ENCODE results near the gene KIAA0930.

KIAA0930 gene

GRCh38 chr22:45157907-45158306 lies 82.8 kb downstream of the KIAA0930 start:
- H3K79me2 ChIP-seq (ENCODE audit: insufficient read depth, low read length), result peaks cover 20% of the 10 kb centered on the region
- H4K20me1 ChIP-seq (ENCODE audit: insufficient read depth, low read length), result no peaks in the 10 kb centered on the region
- H3K27ac ChIP-seq (ENCODE audit: low read depth, low read length, poor library complexity, severe bottlenecking), result no peak overlapping the region
- H3K4me3 ChIP-seq (ENCODE audit: low read depth, low read length, poor library complexity, severe bottlenecking), result no peak overlapping the region
- no peak overlapping the region for H3K4me2 ChIP-seq (ENCODE audit: low read length)
- H3F3A ChIP-seq (ENCODE audit: insufficient read depth, low read length), result no peaks in the 10 kb centered on the region
- H3K9ac ChIP-seq (ENCODE audit: low read length), result no peak overlapping the region
- no peak for TF ChIP-seq CTCF (IDR thresholded peaks at IDR 0.05; ENCODE audit: low read length)
- TF ChIP-seq EZH2 (IDR thresholded peaks at IDR 0.05; ENCODE audit: borderline replicate concordance, low read length), result no peak
- peaks cover 16% of the 10 kb centered on the region; the same call in 1 of the 2 replicates for H3K36me3 ChIP-seq (ENCODE audit: insufficient read depth, low read length)
- H3K9me3 ChIP-seq (ENCODE audit: low read length), result no peaks in the 10 kb centered on the region
- peaks cover 28% of the 10 kb centered on the region for H3K4me1 ChIP-seq (ENCODE audit: insufficient read depth, low read length, severe bottlenecking)
- H3K9me2 ChIP-seq (ENCODE audit: low read depth, low read length), result no peaks in the 10 kb centered on the region
- no peaks in the 10 kb centered on the region for H3K27me3 ChIP-seq (ENCODE audit: insufficient read depth, low read length)
- no peak overlapping the region for H2AFZ ChIP-seq (ENCODE audit: low read length)

- Histone ChIP-seq H3K4me3 (ENCODE audit: low read depth, low read length, poor library complexity, severe bottlenecking) (no peak overlapping the region), H3K9me2 (ENCODE audit: low read depth, low read length) (no peaks in the 10 kb centered on the region), H4K20me1 (ENCODE audit: insufficient read depth, low read length) (no peaks in the 10 kb centered on the region), H3F3A (ENCODE audit: insufficient read depth, low read length) (no peaks in the 10 kb centered on the region), H3K9me3 (ENCODE audit: low read length) (no peaks in the 10 kb centered on the region), H3K27me3 (ENCODE audit: insufficient read depth, low read length) (no peaks in the 10 kb centered on the region), H3K36me3 (ENCODE audit: insufficient read depth, low read length) (peaks cover 18% of the 10 kb centered on the region; the same call in 1 of the 2 replicates), H3K9ac (ENCODE audit: low read length) (no peak overlapping the region), H2AFZ (ENCODE audit: low read length) (no peak overlapping the region), H3K4me1 (ENCODE audit: insufficient read depth, low read length, severe bottlenecking) (peaks cover 9% of the 10 kb centered on the region), H3K27ac (ENCODE audit: low read depth, low read length, poor library complexity, severe bottlenecking) (no peak overlapping the region), H3K79me2 (ENCODE audit: insufficient read depth, low read length) (peaks cover 11% of the 10 kb centered on the region; the same call in 1 of the 2 replicates), H3K4me2 (ENCODE audit: low read length) (no peak overlapping the region)
- no peak for TF ChIP-seq EZH2 (IDR thresholded peaks at IDR 0.05; ENCODE audit: borderline replicate concordance, low read length)
- no peak for TF ChIP-seq CTCF (IDR thresholded peaks at IDR 0.05; ENCODE audit: low read length)
Observed at GRCh38 chr22:45155050-45155840, 85.4 kb downstream of the KIAA0930 start.

- TF ChIP-seq EZH2 (IDR thresholded peaks at IDR 0.05; ENCODE audit: borderline replicate concordance, low read length) (no peak), CTCF (IDR thresholded peaks at IDR 0.05; ENCODE audit: low read length) (no peak)
- Histone ChIP-seq H3K9me3 (ENCODE audit: low read length) (no peaks in the 10 kb centered on the region), H3K4me1 (ENCODE audit: insufficient read depth, low read length, severe bottlenecking) (no peaks in the 10 kb centered on the region), H3K9ac (ENCODE audit: low read length) (no peak overlapping the region), H3K9me2 (ENCODE audit: low read depth, low read length) (no peaks in the 10 kb centered on the region), H3K27ac (ENCODE audit: low read depth, low read length, poor library complexity, severe bottlenecking) (no peak overlapping the region), H2AFZ (ENCODE audit: low read length) (no peak overlapping the region), H3K36me3 (ENCODE audit: insufficient read depth, low read length) (peaks cover 25% of the 10 kb centered on the region), H3F3A (ENCODE audit: insufficient read depth, low read length) (no peaks in the 10 kb centered on the region), H3K27me3 (ENCODE audit: insufficient read depth, low read length) (no peaks in the 10 kb centered on the region), H3K4me2 (ENCODE audit: low read length) (no peak overlapping the region), H3K4me3 (ENCODE audit: low read depth, low read length, poor library complexity, severe bottlenecking) (no peak overlapping the region), H4K20me1 (ENCODE audit: insufficient read depth, low read length) (no peaks in the 10 kb centered on the region), H3K79me2 (ENCODE audit: insufficient read depth, low read length) (peaks cover 2% of the 10 kb centered on the region; the same call in 1 of the 2 replicates)
Observed at GRCh38 chr22:45154383-45154782, 86.3 kb downstream of the KIAA0930 start.
